Activated T-helper 1 cell treated with Interleukin-2 at 50 U/mL for 16 hours (primary cell): ENCODE results near the gene SEC11A.
"Not testable (repeated sequence)": the region's sequence is repeated elsewhere in the genome, so short reads cannot be mapped to it uniquely, and the experiment has no call there.

Source experiments
- DNase-seq: peaks from one replicate; pipeline ENCODE4 v3.0.0-alpha.2; 2020; ENCODE audit warnings: low read depth

SEC11A gene

GRCh38 chr15:84716036-84716732, at the start of gene SEC11A:
Gene SEC11A, minus strand, starts transcription at chr15:84716139. Its CDS starts 64 bp downstream, at chr15:84716075.
- DNase-seq, result peak; percentile 86

- DNase-seq, result no peak
Measured at GRCh38 chr15:84765675-84766074, 49.7 kb upstream of the SEC11A start.

DNA sequence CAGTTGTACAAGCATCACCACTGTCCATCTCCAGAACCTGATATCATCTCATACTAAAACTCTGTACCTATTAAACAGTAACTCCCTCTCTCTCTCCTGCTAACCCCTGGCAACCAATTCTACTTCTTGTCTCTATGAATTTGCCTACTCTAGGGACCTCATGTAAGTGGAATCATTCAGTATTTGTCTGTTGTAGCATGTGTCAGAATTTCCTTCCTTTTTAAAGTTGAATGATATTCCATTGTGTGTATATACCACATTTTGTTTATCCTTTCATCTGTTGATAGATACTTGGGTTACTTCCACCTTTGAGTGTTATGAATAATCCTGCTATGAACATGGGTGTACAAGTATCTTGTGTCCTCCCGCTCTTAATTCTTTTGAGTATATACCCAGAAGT, 49.0 kb upstream of the SEC11A start:
- DNase-seq, result no peak

DNA sequence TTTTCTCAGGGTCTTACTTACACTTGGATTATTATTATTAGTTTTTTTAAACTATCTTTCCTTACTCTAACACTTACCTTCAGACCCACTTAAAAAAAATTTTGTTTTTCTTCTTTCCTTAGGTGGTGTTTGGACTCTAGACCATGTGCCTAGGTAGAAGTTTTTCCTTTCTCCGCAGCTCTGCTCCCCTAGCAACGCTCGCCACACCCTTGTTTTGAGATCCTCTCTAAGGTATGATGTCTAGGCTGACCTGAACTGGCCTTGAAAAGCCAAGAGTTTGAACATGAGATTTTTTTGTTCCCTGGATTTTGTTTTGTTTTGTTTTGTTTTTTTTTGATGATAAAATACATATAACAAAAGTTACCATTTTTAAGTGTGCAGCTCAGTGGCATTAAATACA, 48.6 kb upstream of the SEC11A start:
- no peak for DNase-seq

- no peak for DNase-seq
Measured at GRCh38 chr15:84762840-84763572, 47.1 kb upstream of the SEC11A start.

GRCh38 chr15:84761607-84762131, 45.7 kb upstream of the SEC11A start:
- no peak for DNase-seq

DNA sequence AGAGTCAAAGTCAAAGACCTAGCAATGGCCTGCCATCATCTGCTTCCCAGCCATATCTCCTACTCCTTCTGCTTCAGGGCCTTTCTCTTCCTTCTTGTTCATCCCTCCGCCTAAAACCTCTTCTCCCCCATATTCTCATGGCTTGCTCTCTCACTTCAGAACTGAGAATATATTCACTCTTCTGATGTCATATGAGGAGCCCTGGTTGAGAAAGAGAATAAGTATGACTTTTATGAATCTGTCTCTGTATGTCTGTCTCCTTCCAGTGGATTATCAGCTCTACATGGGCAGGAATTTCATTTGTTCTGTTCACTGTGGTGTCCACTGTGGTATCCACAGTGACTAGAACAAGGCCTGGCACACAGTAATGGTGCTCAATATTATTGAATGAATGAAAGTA, 44.3 kb upstream of the SEC11A start:
- DNase-seq, result no peak

DNA sequence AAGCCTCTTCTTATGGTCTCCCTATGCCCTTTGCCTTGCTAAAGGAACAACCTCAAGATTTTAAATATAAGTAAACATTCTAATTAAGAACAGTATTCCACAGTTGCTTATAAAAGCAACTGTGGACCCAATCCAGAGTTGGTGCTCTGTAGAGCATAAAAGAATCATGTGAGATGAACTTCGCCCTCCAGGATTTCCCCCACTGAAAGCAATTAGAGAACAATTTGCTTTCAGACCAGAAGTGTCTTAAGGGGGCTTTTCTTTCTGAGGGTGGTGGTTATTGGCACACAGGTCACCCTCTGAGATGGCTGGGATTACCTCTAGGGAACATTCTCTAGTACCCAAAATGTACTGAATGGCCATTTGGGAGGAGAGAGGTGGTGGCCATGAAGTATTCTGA, 43.1 kb upstream of the SEC11A start:
- DNase-seq, result no peak

DNA sequence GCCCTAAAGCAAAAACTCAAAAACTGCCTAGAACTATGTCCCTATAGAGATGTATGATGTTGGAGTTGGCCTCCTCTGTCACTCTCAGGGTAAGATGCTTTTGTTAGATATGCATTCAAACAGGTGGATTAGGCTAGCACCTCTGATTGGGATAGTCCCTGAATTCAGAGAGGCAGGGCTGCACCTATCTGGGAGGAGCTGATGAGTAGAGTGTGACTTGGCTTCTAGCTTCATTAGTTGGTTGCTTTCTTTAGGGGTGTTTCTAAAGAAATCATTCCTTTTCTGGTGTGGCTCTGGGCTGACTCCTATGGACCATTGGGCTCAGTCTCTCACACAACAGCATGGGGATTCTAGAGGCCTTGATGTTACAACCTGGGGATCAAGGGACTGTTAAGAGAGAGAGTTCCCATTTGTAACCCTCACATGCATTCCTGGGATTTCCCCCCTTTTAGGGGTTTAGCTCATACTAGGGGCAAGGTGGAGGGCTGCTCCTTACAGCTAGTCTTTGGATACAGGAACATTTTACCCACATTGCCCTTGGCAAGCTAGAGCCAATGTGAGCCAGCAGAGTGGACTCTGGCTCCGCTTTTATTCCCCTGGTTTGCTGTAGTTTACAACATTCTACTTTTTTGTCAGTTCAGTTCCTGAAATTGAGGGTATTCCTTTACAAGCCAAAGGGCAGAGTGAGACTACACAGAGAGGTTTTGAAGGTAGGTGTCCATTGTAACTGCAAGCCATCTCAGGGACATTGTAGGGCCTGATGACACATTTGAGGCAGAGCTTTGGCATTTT, 40.0 kb upstream of the SEC11A start:
- DNase-seq, result no peak

DNA sequence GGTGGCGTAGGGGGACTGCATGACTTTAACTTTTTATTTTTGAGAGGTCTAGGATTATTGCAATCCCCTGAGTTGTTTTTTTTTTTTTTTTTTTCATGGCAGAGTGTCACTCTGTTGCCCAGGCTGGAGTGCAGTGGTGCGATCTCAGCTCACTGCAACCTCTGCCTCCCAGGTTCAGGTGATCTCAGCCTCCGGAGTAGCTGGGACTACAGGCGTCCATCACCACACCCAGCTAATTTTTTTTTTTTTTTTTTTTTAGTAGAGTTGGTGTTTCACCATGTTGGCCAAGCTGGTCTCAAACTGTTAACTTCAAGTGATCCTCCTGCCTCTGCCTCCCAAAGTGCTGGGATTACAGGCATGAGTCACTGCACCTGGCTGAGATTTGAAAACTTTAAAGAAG, 39.0 kb upstream of the SEC11A start:
- DNase-seq, result not testable (repeated sequence)

DNA sequence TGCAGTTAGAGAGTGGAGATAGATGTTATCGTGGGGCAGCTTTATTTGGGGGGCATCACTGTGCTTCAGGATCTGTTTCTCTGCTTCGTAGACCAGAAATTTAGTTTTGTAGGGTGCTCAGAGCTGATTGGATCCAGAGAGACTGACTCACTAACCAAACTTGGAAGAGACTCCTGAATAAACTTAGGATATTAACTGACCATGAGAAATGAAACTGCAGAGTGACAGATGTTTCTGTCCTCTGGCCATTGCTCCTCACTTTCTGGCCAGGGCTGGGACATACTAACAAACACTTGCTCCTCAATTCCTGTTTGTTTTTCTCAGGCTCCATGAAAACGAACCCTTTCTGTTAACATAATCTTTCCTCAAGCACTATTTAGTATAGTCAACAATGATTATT, 36.8 kb upstream of the SEC11A start:
- no peak for DNase-seq

DNA sequence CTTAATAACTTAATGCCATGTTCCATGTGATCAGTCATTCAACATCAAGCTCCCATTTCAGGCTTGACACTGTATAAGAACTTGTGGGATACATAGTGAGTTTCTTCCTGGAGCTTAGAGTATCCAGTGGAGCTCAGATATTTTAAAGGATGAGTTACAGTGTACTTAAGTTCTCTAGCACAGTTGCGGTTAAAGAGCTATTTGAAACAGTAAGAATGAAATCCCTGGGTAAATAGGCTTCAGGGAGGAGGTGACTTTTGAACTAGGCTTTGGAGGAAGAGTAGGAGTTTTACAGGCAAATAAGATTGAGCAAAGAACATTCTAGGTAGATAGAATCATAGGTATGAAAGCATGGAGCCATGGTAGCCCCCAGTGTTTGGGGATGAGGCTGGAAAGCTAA, 36.3 kb upstream of the SEC11A start:
- DNase-seq, result no peak

DNA sequence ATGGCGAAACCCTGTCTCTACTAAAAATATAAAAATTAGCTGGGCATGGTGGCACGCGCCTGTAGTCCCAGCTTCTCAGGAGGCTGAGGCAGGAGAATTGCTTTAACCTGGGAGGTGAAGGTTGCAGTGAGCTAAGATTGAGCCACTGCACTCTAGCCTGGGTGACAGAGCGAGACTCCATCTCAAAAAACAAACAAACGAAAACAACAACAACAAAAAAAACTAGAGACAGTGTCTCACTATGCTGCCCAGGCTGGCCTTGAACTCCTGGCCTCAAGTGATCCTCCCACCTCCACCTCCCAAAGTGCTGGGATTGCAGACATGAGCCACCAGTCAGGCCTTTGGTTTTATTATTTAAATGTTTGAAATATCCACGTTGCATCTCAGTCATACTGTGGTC, 35.8 kb upstream of the SEC11A start:
- not testable (repeated sequence) for DNase-seq

- no peak for DNase-seq
Measured at GRCh38 chr15:84750583-84751092, 34.7 kb upstream of the SEC11A start.

- DNase-seq, result peak; percentile 27
Measured at GRCh38 chr15:84749111-84749991, 33.4 kb upstream of the SEC11A start.

- DNase-seq, result peak; percentile 77
Measured at GRCh38 chr15:84748274-84749110, 32.6 kb upstream of the SEC11A start, which contains the start of gene ZNF592. Gene ZNF592, plus strand, starts transcription at chr15:84748592. Its CDS starts 34,084 bp downstream, at chr15:84782676.

GRCh38 chr15:84747416-84748273, 31.7 kb upstream of the SEC11A start:
- peak; percentile 58 for DNase-seq

- DNase-seq, result no peak
Measured at GRCh38 chr15:84741121-84741520, 25.2 kb upstream of the SEC11A start.

DNA sequence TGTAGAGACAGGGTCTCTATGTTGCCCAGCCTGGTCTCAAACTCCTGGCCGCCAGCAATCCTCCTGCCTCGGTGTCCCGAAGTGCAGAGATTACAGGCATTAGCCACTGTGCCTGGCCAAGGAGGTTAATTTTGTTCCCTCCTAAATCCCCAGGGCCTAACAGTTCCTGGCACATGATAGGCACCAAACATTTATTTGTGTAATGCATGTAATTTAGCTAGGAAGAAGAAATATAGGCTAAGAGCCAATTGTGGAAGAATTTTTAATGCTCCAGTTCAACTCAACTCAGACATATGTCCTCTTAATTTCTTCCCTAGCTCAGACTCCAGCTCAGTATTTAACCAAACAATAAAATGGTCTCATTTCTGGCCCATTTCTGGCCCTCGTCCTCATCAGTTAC, 24.8 kb upstream of the SEC11A start:
- no peak for DNase-seq
